HEK293 (cell line): Measurements from ENCODE around the gene POGLUT2.

Experiments used
- CTCF ChIA-PET: fragments of 350-600 bp; formaldehyde crosslinking; extraction: SDS; loops from one replicate; lab custom pipeline; 2021; ENCODE audit warnings: antibody characterized with exemption; lab: Yijun Ruan, JAX
- POLR2A ChIA-PET: fragments of 300-600 bp; formaldehyde crosslinking; extraction: SDS; loops from one replicate; lab custom pipeline; 2020; ENCODE audit warnings: antibody characterized with exemption, inconsistent platforms; lab: Yijun Ruan, JAX
- H3K27ac ChIP-seq: fragments of 200-500 bp; sonication (Bioruptor generic); 2 replicates; pipeline ENCODE4 v1.5.1; 2014; ENCODE audit warnings: low read depth, low read length, control low read depth, inconsistent platforms; ENCODE audit errors: extremely low read depth
- H3K36me3 ChIP-seq, 2 experiments: fragments of 200-500 bp in 1 of 2; sonication (Bioruptor generic) in 1 of 2; 1 replicate in 1 of 2; 2 replicates in 1 of 2; pipeline ENCODE4 v1.5.1; 2014 to 2017; ENCODE audit warnings: inconsistent platforms in 2 of 2, low read length in 2 of 2; ENCODE audit not compliant: control insufficient read depth in 2 of 2, insufficient read depth in 1 of 2
- H3K4me1 ChIP-seq: fragments of 200-500 bp; sonication (Bioruptor generic); 2 replicates; pipeline ENCODE4 v1.5.1; 2014; ENCODE audit warnings: mild to moderate bottlenecking, low read length, inconsistent platforms; ENCODE audit not compliant: control insufficient read depth, insufficient read depth
- H3K4me3 ChIP-seq: 2 replicates; pipeline ENCODE4 v1.5.1; 2011; ENCODE audit warnings: low read depth, mild to moderate bottlenecking, control low read depth, low read length, moderate library complexity
- H3K9me3 ChIP-seq: fragments of 200-500 bp; sonication (Bioruptor generic); 2 replicates; pipeline ENCODE4 v1.5.1; 2014; ENCODE audit warnings: low read depth, low read length, inconsistent platforms; ENCODE audit not compliant: control insufficient read depth, insufficient read depth
- PRDM6 ChIP-seq: fragments of 450-650 bp; formaldehyde crosslinking; IDR thresholded peaks from 2 replicates; pipeline ENCODE4 v1.5.1; 2017; ENCODE audit warnings: missing biosample characterization, missing genetic modification characterization
- ZBTB17 ChIP-seq: fragments of 450-650 bp; formaldehyde crosslinking; IDR thresholded peaks from 2 replicates; pipeline ENCODE4 v1.5.1; 2016; ENCODE audit warnings: missing biosample characterization, missing genetic modification characterization
- ZBTB21 ChIP-seq: fragments of 450-650 bp; formaldehyde crosslinking; IDR thresholded peaks from 2 replicates; pipeline ENCODE4 v1.5.1; 2017; ENCODE audit warnings: missing biosample characterization, missing genetic modification characterization
- ZBTB26 ChIP-seq: fragments of 450-650 bp; formaldehyde crosslinking; optimal IDR thresholded peaks from 2 replicates; pipeline ENCODE3; 2016; ENCODE audit warnings: missing biosample characterization, mild to moderate bottlenecking, missing genetic modification characterization
- ZFP37 ChIP-seq: fragments of 450-650 bp; formaldehyde crosslinking; IDR thresholded peaks from 2 replicates; pipeline ENCODE4 v1.5.1; 2016; ENCODE audit warnings: missing biosample characterization, missing genetic modification characterization
- ZNF121 ChIP-seq: fragments of 450-650 bp; formaldehyde crosslinking; IDR thresholded peaks from 2 replicates; pipeline ENCODE4 v1.5.1; 2016; ENCODE audit warnings: missing biosample characterization, missing genetic modification characterization
- ZNF16 ChIP-seq: fragments of 450-650 bp; formaldehyde crosslinking; IDR thresholded peaks from 2 replicates; pipeline ENCODE4 v1.5.1; 2016; ENCODE audit warnings: low read depth, missing biosample characterization, missing genetic modification characterization
- ZNF211 ChIP-seq: fragments of 450-650 bp; formaldehyde crosslinking; IDR thresholded peaks from 2 replicates; pipeline ENCODE4 v1.5.1; 2016; ENCODE audit warnings: low read depth, missing biosample characterization, missing genetic modification characterization
- ZNF248 ChIP-seq: fragments of 450-650 bp; formaldehyde crosslinking; IDR thresholded peaks from 2 replicates; pipeline ENCODE4 v1.5.1; 2017; ENCODE audit warnings: missing biosample characterization, missing genetic modification characterization
- ZNF341 ChIP-seq: fragments of 450-650 bp; formaldehyde crosslinking; IDR thresholded peaks from 2 replicates; pipeline ENCODE4; 2016; ENCODE audit warnings: low read depth, missing biosample characterization, missing genetic modification characterization
- ZNF366 ChIP-seq: fragments of 450-650 bp; formaldehyde crosslinking; conservative IDR thresholded peaks from 2 replicates; pipeline ENCODE4 v1.5.1; 2016; ENCODE audit warnings: missing biosample characterization, missing genetic modification characterization
- ZNF585B ChIP-seq: fragments of 450-650 bp; formaldehyde crosslinking; IDR thresholded peaks from 2 replicates; pipeline ENCODE4 v1.5.1; 2016; ENCODE audit warnings: missing biosample characterization, missing genetic modification characterization
- ZNF600 ChIP-seq: fragments of 450-650 bp; formaldehyde crosslinking; IDR thresholded peaks from 2 replicates; pipeline ENCODE4 v1.5.1; 2016; ENCODE audit warnings: missing biosample characterization, missing genetic modification characterization
- ZNF621 ChIP-seq: fragments of 450-650 bp; formaldehyde crosslinking; IDR thresholded peaks from 2 replicates; pipeline ENCODE4 v1.5.1; 2017; ENCODE audit warnings: missing biosample characterization, missing genetic modification characterization
- ZNF660 ChIP-seq: fragments of 450-650 bp; IDR thresholded peaks from 2 replicates; pipeline ENCODE4 v1.5.1; 2018; ENCODE audit warnings: missing biosample characterization, mild to moderate bottlenecking, missing genetic modification characterization
- ZSCAN16 ChIP-seq: fragments of 450-650 bp; formaldehyde crosslinking; IDR thresholded peaks from 2 replicates; pipeline ENCODE4 v1.5.1; 2016; ENCODE audit warnings: missing biosample characterization, missing genetic modification characterization

Gene POGLUT2

DNA sequence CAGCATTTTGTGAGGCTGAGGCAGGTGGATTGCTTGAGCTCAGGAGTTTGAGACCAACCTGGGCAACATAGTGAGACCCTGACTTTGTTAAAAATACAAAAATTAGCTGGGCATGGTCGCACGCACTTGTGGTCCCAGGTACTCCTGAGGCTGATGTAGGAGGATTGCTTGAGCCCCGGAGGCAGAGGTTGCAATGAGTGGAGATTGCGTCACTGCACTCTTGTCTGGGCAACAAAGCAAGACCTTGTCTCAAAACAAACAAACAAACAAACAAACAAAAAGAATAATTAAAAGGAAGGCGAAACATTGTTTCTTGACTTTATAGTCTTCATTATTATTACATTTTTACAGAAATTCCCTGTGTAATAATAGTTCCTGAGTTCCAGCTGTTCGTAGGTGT is 16.0 kb upstream of the POGLUT2 start:
- no peak overlapping the region for H3K27ac ChIP-seq
- 0 out of 2 replicates have a peak, but pooled peaks cover 2% of the 10 kb centered on the region for H3K4me1 ChIP-seq
- peaks cover 0 to 21% of the 10 kb centered on the region in 2 experiments; a peak in 1 of 3 replicates for H3K36me3 ChIP-seq
- H3K4me3 ChIP-seq, result no peak overlapping the region
- TF ChIP-seq ZSCAN16 (tag by site-specific recombination) (no peak), ZNF121 (0 out of 2 replicates have a peak, but pooled peaks have one; percentile 48)
- POLR2A ChIA-PET, result no interaction called here
- no peaks in the 10 kb centered on the region for H3K9me3 ChIP-seq
- CTCF ChIA-PET, result interaction anchor here (0.8 to 1.7 kb wide), 2 partner anchors 15 to 34 kb away, joined by 4 to 8 read pairs; no protein-coding TSS in a partner anchor

- Histone ChIP-seq H3K9me3 (no peaks in the 10 kb centered on the region), H3K4me3 (no peak overlapping the region), H3K36me3 (peaks cover 0 to 17% of the 10 kb centered on the region in 2 experiments; a peak in 1 of 3 replicates), H3K27ac (no peak overlapping the region), H3K4me1 (0 out of 2 replicates have a peak, but pooled peaks cover 2% of the 10 kb centered on the region)
- ChIA-PET CTCF (interaction anchor here (0.6 to 1.7 kb wide), 2 partner anchors 14 to 64 kb away, joined by 5 to 8 read pairs; no protein-coding TSS in a partner anchor), POLR2A (no interaction called here)
- no peak for TF ChIP-seq ZNF211 (tag by site-specific recombination)
- TF ChIP-seq PRDM6 (tag by site-specific recombination), result 0 out of 2 replicates have a peak, but pooled peaks have one; percentile 10
Observed at GRCh38 chr13:102814025-102814607, 15.3 kb upstream of the POGLUT2 start.

GRCh38 chr13:102812611-102813287 is 14.0 kb upstream of the POGLUT2 start:
- 0 out of 2 replicates have a peak, but pooled peaks have one; percentile 24 for TF ChIP-seq ZBTB17 (tag by site-specific recombination)
- TF ChIP-seq ZNF600, result peak; percentile 58
- TF ChIP-seq ZNF366, result no peak
- Histone ChIP-seq H3K9me3 (no peaks in the 10 kb centered on the region), H3K36me3 (peaks cover 0 to 10% of the 10 kb centered on the region in 2 experiments; a peak in 1 of 3 replicates), H3K4me3 (no peak overlapping the region), H3K4me1 (0 out of 2 replicates have a peak, but pooled peaks cover 2% of the 10 kb centered on the region), H3K27ac (no peak overlapping the region)
- POLR2A ChIA-PET, result interaction anchor here (0.9 kb wide), 1 partner anchor 39 kb away, joined by 3 read pairs; the partner anchor contains the start of gene TEX30
- CTCF ChIA-PET, result interaction anchor here (0.7 to 0.8 kb wide), 2 partner anchors 13 to 58 kb away, joined by 3 read pairs; no protein-coding TSS in a partner anchor

- no peaks in the 10 kb centered on the region for H3K4me1 ChIP-seq
- POLR2A ChIA-PET, result no interaction called here
- H3K9me3 ChIP-seq, result no peaks in the 10 kb centered on the region
- CTCF ChIA-PET, result no interaction called here
- TF ChIP-seq ZNF621 (tag by site-specific recombination) (no peak), ZNF585B (tag by site-specific recombination) (no peak), ZNF248 (tag by site-specific recombination) (no peak), ZBTB26 (tag by site-specific recombination) (no peak), ZNF16 (no peak), ZNF341 (tag by site-specific recombination) (no peak), ZFP37 (no peak), ZBTB21 (tag by site-specific recombination) (no peak), ZNF660 (tag by site-specific recombination) (no peak)
- TF ChIP-seq, all 188 proteins: peak for 0
- Histone ChIP-seq H3K4me3 (no peak overlapping the region), H3K27ac (no peak overlapping the region), H3K36me3 (peaks cover 0 to 3% of the 10 kb centered on the region in 2 experiments; a peak in 1 of 3 replicates)
Observed at GRCh38 chr13:102807699-102808098, 8.9 kb upstream of the POGLUT2 start.
